ENCODE measurements around the gene FAM20A. TPM values are rescaled to one million over a fixed set of nuclear protein-coding genes. Genes with fewer than 3 reads are reported as not detected.

Gene FAM20A
- total and polyA plus RNA-seq, 7 donors, result 0.46 to 10.0 (median 5.4) TPM

DNA sequence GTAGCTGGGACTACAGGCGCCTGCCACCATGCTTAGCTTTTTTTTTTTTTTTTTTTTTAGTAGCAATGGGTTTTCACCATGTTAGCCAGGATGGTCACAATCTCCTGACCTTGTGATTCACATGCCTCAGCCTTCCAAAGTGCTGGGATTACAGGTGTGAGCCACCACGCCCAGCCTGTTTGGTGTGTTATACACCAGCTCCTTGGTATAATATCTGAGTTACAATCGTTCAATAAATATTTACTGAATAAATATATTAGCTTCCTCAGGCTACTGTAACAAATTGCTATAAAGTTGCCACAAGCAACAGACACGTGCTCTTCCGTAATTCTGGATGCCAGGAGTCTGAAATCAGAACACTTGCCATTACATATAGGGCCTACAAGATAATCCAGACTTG lies 13.6 kb upstream of the FAM20A start:
- H3K27ac ChIP-seq, result no peak overlapping the region
- intact Hi-C loops (cut with DNase I), result no loop called here
- DNase-seq, result no peak
- no peaks in the 10 kb centered on the region for H3K36me3 ChIP-seq
- 33 to 76% methylated on average over 5 of the region's 5 CpGs for WGBS, 2 donors
- no peaks in the 10 kb centered on the region for H3K27me3 ChIP-seq
- no peak overlapping the region for H3K4me3 ChIP-seq
- no peaks in the 10 kb centered on the region for H3K4me1 ChIP-seq
- no peak for TF ChIP-seq POLR2AphosphoS5 (IDR thresholded peaks at IDR 0.05)
- no peak for TF ChIP-seq CTCF (IDR thresholded peaks at IDR 0.05)
- TF ChIP-seq EP300 (IDR thresholded peaks at IDR 0.05), result no peak
- no peak for TF ChIP-seq POLR2A (IDR thresholded peaks at IDR 0.05)
- peaks cover 0 to 7% (median 2%) of the 10 kb centered on the region in 4 donors for H3K9me3 ChIP-seq

DNA sequence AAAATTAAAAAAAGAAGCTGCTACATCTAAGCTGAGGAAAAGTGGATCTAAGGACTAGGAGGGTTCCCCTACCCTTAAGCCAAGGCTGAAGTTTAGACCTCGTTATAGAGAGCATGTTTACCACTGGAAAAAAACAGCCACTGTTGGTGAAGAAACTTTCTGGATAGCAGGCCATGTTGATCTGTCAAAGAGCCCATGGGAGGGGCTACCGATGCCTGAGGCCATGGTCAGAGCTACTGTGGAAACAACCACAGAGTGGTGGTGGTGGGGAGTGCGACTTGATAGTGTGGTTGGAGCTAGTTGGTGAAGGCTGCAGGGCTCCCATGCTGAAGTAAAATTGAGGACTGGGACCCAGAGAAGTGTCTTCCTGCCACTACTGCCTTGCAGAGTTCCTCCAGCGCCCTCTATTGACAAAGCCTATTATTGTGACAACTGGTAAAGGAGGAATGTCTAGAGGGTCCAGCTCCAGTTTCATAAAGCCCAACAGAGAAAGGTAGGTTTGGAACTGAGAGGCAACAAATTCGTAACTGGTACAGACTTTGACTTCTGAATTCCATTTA lies 12.7 kb upstream of the FAM20A start:
- H3K27me3 ChIP-seq, result no peaks in the 10 kb centered on the region
- no peak overlapping the region for H3K27ac ChIP-seq
- no peak overlapping the region for H3K4me3 ChIP-seq

GRCh38 chr17:68612923-68613292 lies 11.7 kb upstream of the FAM20A start:
- Histone ChIP-seq H3K27ac (no peak overlapping the region), H3K27me3 (no peaks in the 10 kb centered on the region), H3K9me3 (peaks cover 0 to 10% (median 7%) of the 10 kb centered on the region in 4 donors), H3K36me3 (no peaks in the 10 kb centered on the region), H3K4me3 (no peak overlapping the region), H3K4me1 (no peaks in the 10 kb centered on the region)
- no peak for DNase-seq
- no peak for TF ChIP-seq CTCF (IDR thresholded peaks at IDR 0.05)
- no peak for TF ChIP-seq POLR2A (IDR thresholded peaks at IDR 0.05)
- TF ChIP-seq EP300 (IDR thresholded peaks at IDR 0.05), result no peak
- TF ChIP-seq POLR2AphosphoS5 (IDR thresholded peaks at IDR 0.05), result no peak
- intact Hi-C loops (cut with DNase I), result no loop called here

More for the DNA sequence above, 12.7 kb upstream of the FAM20A start:
- H3K36me3 ChIP-seq, result no peaks in the 10 kb centered on the region
- TF ChIP-seq EP300 (IDR thresholded peaks at IDR 0.05) (no peak), CTCF (IDR thresholded peaks at IDR 0.05) (peak in 1 of 4 experiments; percentile 10)
- no peak for DNase-seq
- no peaks in the 10 kb centered on the region for H3K4me1 ChIP-seq
- peaks cover 0 to 7% (median 5%) of the 10 kb centered on the region in 4 donors for H3K9me3 ChIP-seq
- WGBS, 2 donors, result 51 to 60% methylated on average over 5 of the region's 5 CpGs
- intact Hi-C loops (cut with DNase I), result no loop called here

DNA sequence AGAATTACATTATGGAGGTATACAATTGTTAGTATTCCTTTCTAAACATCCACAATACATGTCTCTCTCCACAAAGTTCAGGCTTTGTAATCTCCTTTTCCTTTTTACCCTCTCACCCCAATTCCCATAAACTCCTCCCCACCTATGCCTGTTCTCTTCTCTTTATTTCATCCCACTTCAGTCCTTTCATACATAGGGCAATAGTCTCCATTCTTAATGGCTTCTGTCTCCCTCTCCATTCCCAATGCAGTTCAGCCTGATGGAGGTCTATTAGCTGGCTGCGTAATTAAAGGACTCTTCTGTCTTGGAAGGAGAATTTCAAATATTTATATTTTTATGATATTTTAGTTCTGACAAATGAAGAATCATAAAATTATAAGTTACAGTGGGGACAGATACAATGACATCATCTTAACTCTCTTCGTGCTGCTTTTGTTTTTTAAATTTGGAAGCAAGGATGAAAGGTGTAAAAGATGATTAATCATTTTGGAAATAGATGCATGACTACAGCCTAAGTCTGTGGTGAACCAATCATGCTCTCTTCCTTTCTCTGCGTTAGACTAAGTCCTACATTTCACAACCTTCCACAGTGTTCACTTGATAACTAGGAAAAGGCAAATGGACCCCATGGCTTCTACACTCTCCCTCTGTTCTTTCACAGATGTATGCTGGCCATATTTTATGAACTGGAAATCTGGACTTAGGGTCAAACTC lies 11.2 kb upstream of the FAM20A start:
- no peaks in the 10 kb centered on the region for H3K36me3 ChIP-seq
- peaks cover 0 to 11% (median 7%) of the 10 kb centered on the region in 4 donors for H3K9me3 ChIP-seq
- 81 to 83% methylated on average over 3 of the region's 3 CpGs for WGBS, 2 donors
- intact Hi-C loops (cut with DNase I), result no loop called here
- H3K27ac ChIP-seq, result no peak overlapping the region
- no peak overlapping the region for H3K4me3 ChIP-seq
- TF ChIP-seq POLR2A (IDR thresholded peaks at IDR 0.05), result no peak
- no peak for TF ChIP-seq POLR2AphosphoS5 (IDR thresholded peaks at IDR 0.05)
- no peak for TF ChIP-seq EP300 (IDR thresholded peaks at IDR 0.05)
- no peak for TF ChIP-seq CTCF (IDR thresholded peaks at IDR 0.05)
- H3K27me3 ChIP-seq, result no peaks in the 10 kb centered on the region
- no peak for DNase-seq
- no peaks in the 10 kb centered on the region for H3K4me1 ChIP-seq

Measured in sigmoid colon (tissue), 7 donors.